ENCODE results near the gene NBAS.
"Not testable (repeated sequence)": the region's sequence is repeated elsewhere in the genome, so short reads cannot be mapped to it uniquely, and the experiment has no call there.

NBAS gene

GRCh38 chr2:15412779-15413178 is 148.4 kb downstream of the NBAS start:
- Mint-ChIP-seq H3K27me3 (no peaks in the 10 kb centered on the region), H3K4me3 (no peak overlapping the region), H3K27ac (peak overlapping the region; percentile 13), H3K9me3 (no peaks in the 10 kb centered on the region), H3K4me1 (no peaks in the 10 kb centered on the region), H3K36me3 (peaks cover 63% of the 10 kb centered on the region)
- no peak for ATAC-seq

- no peaks in the 10 kb centered on the region for H3K9me3 Mint-ChIP-seq
- H3K4me1 Mint-ChIP-seq, result no peaks in the 10 kb centered on the region
- H3K27ac Mint-ChIP-seq, result no peak overlapping the region
- no peaks in the 10 kb centered on the region for H3K27me3 Mint-ChIP-seq
- no peak overlapping the region for H3K4me3 Mint-ChIP-seq
- no peak for ATAC-seq
- peaks cover 63% of the 10 kb centered on the region for H3K36me3 Mint-ChIP-seq
Observed at GRCh38 chr2:15412309-15412708, 148.8 kb downstream of the NBAS start.

GRCh38 chr2:15410884-15411283 is 150.2 kb downstream of the NBAS start:
- Mint-ChIP-seq H3K9me3 (no peaks in the 10 kb centered on the region), H3K27me3 (no peaks in the 10 kb centered on the region), H3K27ac (no peak overlapping the region), H3K36me3 (peaks cover 61% of the 10 kb centered on the region), H3K4me1 (no peaks in the 10 kb centered on the region), H3K4me3 (no peak overlapping the region)
- ATAC-seq, result no peak

- Mint-ChIP-seq H3K27me3 (no peaks in the 10 kb centered on the region), H3K4me1 (no peaks in the 10 kb centered on the region), H3K36me3 (peaks cover 66% of the 10 kb centered on the region), H3K4me3 (no peak overlapping the region), H3K9me3 (no peaks in the 10 kb centered on the region), H3K27ac (no peak overlapping the region)
- no peak for ATAC-seq
Observed at GRCh38 chr2:15408759-15409158, 152.4 kb downstream of the NBAS start.

- H3K27me3 Mint-ChIP-seq, result no peaks in the 10 kb centered on the region
- H3K36me3 Mint-ChIP-seq, result peaks cover 59% of the 10 kb centered on the region
- no peaks in the 10 kb centered on the region for H3K9me3 Mint-ChIP-seq
- no peak overlapping the region for H3K27ac Mint-ChIP-seq
- ATAC-seq, result no peak
- H3K4me3 Mint-ChIP-seq, result no peak overlapping the region
- no peaks in the 10 kb centered on the region for H3K4me1 Mint-ChIP-seq
Observed at GRCh38 chr2:15407666-15408065, 153.5 kb downstream of the NBAS start.

- not testable (repeated sequence) for H3K27ac Mint-ChIP-seq, ATAC-seq, H3K27me3 Mint-ChIP-seq, H3K4me1 Mint-ChIP-seq, H3K4me3 Mint-ChIP-seq, H3K9me3 Mint-ChIP-seq
- peaks cover 53% of the 10 kb centered on the region for H3K36me3 Mint-ChIP-seq
Observed at GRCh38 chr2:15404511-15404910, 156.6 kb downstream of the NBAS start.

- Mint-ChIP-seq H3K4me1 (no peaks in the 10 kb centered on the region), H3K36me3 (peaks cover 55% of the 10 kb centered on the region), H3K4me3 (no peak overlapping the region), H3K27me3 (no peaks in the 10 kb centered on the region), H3K9me3 (no peaks in the 10 kb centered on the region), H3K27ac (no peak overlapping the region)
- ATAC-seq, result no peak
Observed at GRCh38 chr2:15400240-15400826, 160.8 kb downstream of the NBAS start.

- no peak for ATAC-seq
- Mint-ChIP-seq H3K4me1 (no peaks in the 10 kb centered on the region), H3K36me3 (peaks cover 48% of the 10 kb centered on the region), H3K4me3 (no peak overlapping the region), H3K9me3 (no peaks in the 10 kb centered on the region), H3K27ac (no peak overlapping the region), H3K27me3 (no peaks in the 10 kb centered on the region)
Observed at GRCh38 chr2:15399241-15399640, 161.9 kb downstream of the NBAS start.

- Mint-ChIP-seq H3K4me1 (no peaks in the 10 kb centered on the region), H3K9me3 (no peaks in the 10 kb centered on the region), H3K27me3 (no peaks in the 10 kb centered on the region), H3K27ac (no peak overlapping the region), H3K36me3 (peaks cover 54% of the 10 kb centered on the region), H3K4me3 (no peak overlapping the region)
- ATAC-seq, result no peak
Observed at GRCh38 chr2:15391751-15392150, 169.4 kb downstream of the NBAS start.

- H3K4me3 Mint-ChIP-seq, result no peak overlapping the region
- no peaks in the 10 kb centered on the region for H3K4me1 Mint-ChIP-seq
- peaks cover 64% of the 10 kb centered on the region for H3K36me3 Mint-ChIP-seq
- no peaks in the 10 kb centered on the region for H3K9me3 Mint-ChIP-seq
- ATAC-seq, result no peak
- H3K27ac Mint-ChIP-seq, result no peak overlapping the region
- no peaks in the 10 kb centered on the region for H3K27me3 Mint-ChIP-seq
Observed at GRCh38 chr2:15389895-15390294, 171.2 kb downstream of the NBAS start.

GRCh38 chr2:15389326-15389700 is 171.8 kb downstream of the NBAS start:
- Mint-ChIP-seq H3K27me3 (no peaks in the 10 kb centered on the region), H3K4me3 (no peak overlapping the region), H3K9me3 (no peaks in the 10 kb centered on the region), H3K27ac (no peak overlapping the region), H3K4me1 (no peaks in the 10 kb centered on the region), H3K36me3 (peaks cover 64% of the 10 kb centered on the region)
- no peak for ATAC-seq

- no peaks in the 10 kb centered on the region for H3K27me3 Mint-ChIP-seq
- peaks cover 67% of the 10 kb centered on the region for H3K36me3 Mint-ChIP-seq
- no peaks in the 10 kb centered on the region for H3K9me3 Mint-ChIP-seq
- no peaks in the 10 kb centered on the region for H3K4me1 Mint-ChIP-seq
- H3K4me3 Mint-ChIP-seq, result no peak overlapping the region
- no peak for ATAC-seq
- no peak overlapping the region for H3K27ac Mint-ChIP-seq
Observed at GRCh38 chr2:15388406-15389325, 172.5 kb downstream of the NBAS start.

GRCh38 chr2:15385184-15385583 is 175.9 kb downstream of the NBAS start:
- Mint-ChIP-seq H3K27ac (no peak overlapping the region), H3K9me3 (no peaks in the 10 kb centered on the region), H3K4me1 (no peaks in the 10 kb centered on the region), H3K4me3 (no peak overlapping the region), H3K27me3 (no peaks in the 10 kb centered on the region), H3K36me3 (peaks cover 48% of the 10 kb centered on the region)
- ATAC-seq, result no peak

GRCh38 chr2:15383695-15384350 is 177.3 kb downstream of the NBAS start:
- Mint-ChIP-seq H3K27ac (no peak overlapping the region), H3K27me3 (no peaks in the 10 kb centered on the region), H3K36me3 (peaks cover 46% of the 10 kb centered on the region), H3K4me1 (no peaks in the 10 kb centered on the region), H3K4me3 (no peak overlapping the region), H3K9me3 (no peaks in the 10 kb centered on the region)
- no peak for ATAC-seq

GRCh38 chr2:15378148-15378908 is 182.8 kb downstream of the NBAS start:
- H3K36me3 Mint-ChIP-seq, result peaks cover 43% of the 10 kb centered on the region
- H3K9me3 Mint-ChIP-seq, result no peaks in the 10 kb centered on the region
- H3K4me3 Mint-ChIP-seq, result no peak overlapping the region
- no peak overlapping the region for H3K27ac Mint-ChIP-seq
- no peak for ATAC-seq
- H3K27me3 Mint-ChIP-seq, result no peaks in the 10 kb centered on the region
- no peaks in the 10 kb centered on the region for H3K4me1 Mint-ChIP-seq
